Measurements from ENCODE around the gene FAS.

The FAS gene

GRCh38 chr10:88971221-88972061 lies 19.2 kb upstream of the FAS start:
- peak; percentile 18 for DNase-seq

GRCh38 chr10:88974012-88974411 lies 16.6 kb upstream of the FAS start:
- DNase-seq: peak; percentile 58

GRCh38 chr10:88974446-88975376 lies 15.9 kb upstream of the FAS start:
- no peak for DNase-seq

GRCh38 chr10:88975377-88975720 lies 15.2 kb upstream of the FAS start:
- no peak for DNase-seq

GRCh38 chr10:88978463-88978862 lies 12.1 kb upstream of the FAS start:
- no peak for DNase-seq

GRCh38 chr10:88979153-88979562 lies 11.4 kb upstream of the FAS start:
- peak; percentile 91 for DNase-seq

GRCh38 chr10:88979603-88980002 lies 11.0 kb upstream of the FAS start:
- no peak for DNase-seq

- DNase-seq: peak; percentile 13
These were observed 10.4 kb upstream of the FAS start for GRCh38 chr10:88980247-88980646.

GRCh38 chr10:88980800-88981199 lies 9.8 kb upstream of the FAS start:
- DNase-seq: no peak

GRCh38 chr10:88981435-88981834 lies 9.2 kb upstream of the FAS start:
- no peak for DNase-seq

- peak; percentile 20 for DNase-seq
These were observed 8.2 kb upstream of the FAS start for GRCh38 chr10:88982366-88982765.

GRCh38 chr10:88983206-88983605 lies 7.4 kb upstream of the FAS start:
- DNase-seq: no peak

- no peak for DNase-seq
These were observed 6.7 kb upstream of the FAS start for GRCh38 chr10:88983939-88984338.

GRCh38 chr10:88984525-88984924 lies 6.1 kb upstream of the FAS start:
- DNase-seq: no peak

GRCh38 chr10:88986549-88987242 lies 3.9 kb upstream of the FAS start:
- peak; percentile 41 for DNase-seq

GRCh38 chr10:88987243-88987725 lies 3.3 kb upstream of the FAS start:
- DNase-seq: no peak

GRCh38 chr10:88987840-88988239 lies 2.8 kb upstream of the FAS start:
- DNase-seq: no peak

GRCh38 chr10:88989423-88989822 lies 1.2 kb upstream of the FAS start:
- no peak for DNase-seq

- peak; percentile 78 for DNase-seq
These were observed 694 bp upstream of the FAS start for GRCh38 chr10:88989824-88990383.

GRCh38 chr10:88991161-88991898 lies 732 bp downstream of the FAS start:
- DNase-seq: peak; percentile 62

- DNase-seq: no peak
These were observed 1.3 kb downstream of the FAS start for GRCh38 chr10:88991899-88992320.

Data from fibroblast of skin of abdomen (primary cell).